Bronchial epithelial cell (primary cell): Measurements from ENCODE around the gene NFE2L2. TPM values are rescaled to one million over a fixed set of nuclear protein-coding genes. Genes with fewer than 3 reads are reported as not detected.
"Not testable (repeated sequence)": the region's sequence is repeated elsewhere in the genome, so short reads cannot be mapped to it uniquely, and the experiment has no call there.

Source experiments
- DNase-seq: peaks from one replicate; pipeline ENCODE4 v3.0.0-alpha.2; 2010; ENCODE audit warnings: low read depth
- FAIRE-seq: peaks from 2 replicates; lab custom pipeline; 2011; peaks lifted over from hg19 to GRCh38; lab: Jason Lieb, UNC
- H3K27me3 ChIP-seq: 2 replicates; pipeline ENCODE4 v1.5.1; 2011; ENCODE audit warnings: low read length; ENCODE audit not compliant: control insufficient read depth, insufficient read depth
- H3K36me3 ChIP-seq: 2 replicates; pipeline ENCODE4 v1.5.1; 2011; ENCODE audit warnings: low read length; ENCODE audit not compliant: control insufficient read depth, insufficient read depth
- H3K4me3 ChIP-seq: 2 replicates; pipeline ENCODE4 v1.5.1; 2011; ENCODE audit warnings: mild to moderate bottlenecking, low read depth, low read length, control low read depth
- total RNA-seq: library from RNA; depleted of rRNA; stranded (reverse); fragments of >200 nt; gene quantifications from 2 replicates; pipeline ENCODE4 v1.2.1, GENCODE V29; 2014
- TF ChIP-seq, protein P1 (sequence below): IDR thresholded peaks from 2 replicates; pipeline ENCODE4 v1.5.1; 2011; ENCODE audit warnings: mild to moderate bottlenecking, moderate library complexity, low read length, control low read depth, inconsistent platforms; ENCODE audit not compliant: insufficient read depth, severe bottlenecking

The NFE2L2 gene
- total RNA-seq, 1 donor from 2014 or later = 64.5 TPM

DNA sequence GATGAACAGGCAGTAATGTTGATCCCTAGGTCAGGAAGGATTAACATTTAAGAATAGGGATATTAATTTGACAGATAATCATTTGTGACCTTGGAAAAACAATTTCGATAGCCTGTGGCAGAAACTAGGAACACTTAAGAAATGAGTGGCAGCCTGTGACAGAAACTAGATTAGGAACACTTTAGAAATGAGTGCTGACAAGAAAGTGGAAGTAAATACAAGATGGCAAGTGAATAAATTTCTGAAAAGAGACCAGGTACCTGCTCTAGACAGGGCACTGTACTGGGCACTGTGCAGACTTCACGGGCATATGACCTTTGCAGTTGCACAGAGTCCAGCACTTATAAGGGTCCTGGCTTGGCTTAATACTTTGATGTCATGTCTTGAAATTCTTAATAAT, 57.4 kb downstream of the NFE2L2 start:
- Histone ChIP-seq H3K36me3 (no peaks in the 10 kb centered on the region), H3K4me3 (no peak overlapping the region), H3K27me3 (no peaks in the 10 kb centered on the region)
- DNase-seq (no peak), FAIRE-seq (no peak)
- TF ChIP-seq, protein P1, sequence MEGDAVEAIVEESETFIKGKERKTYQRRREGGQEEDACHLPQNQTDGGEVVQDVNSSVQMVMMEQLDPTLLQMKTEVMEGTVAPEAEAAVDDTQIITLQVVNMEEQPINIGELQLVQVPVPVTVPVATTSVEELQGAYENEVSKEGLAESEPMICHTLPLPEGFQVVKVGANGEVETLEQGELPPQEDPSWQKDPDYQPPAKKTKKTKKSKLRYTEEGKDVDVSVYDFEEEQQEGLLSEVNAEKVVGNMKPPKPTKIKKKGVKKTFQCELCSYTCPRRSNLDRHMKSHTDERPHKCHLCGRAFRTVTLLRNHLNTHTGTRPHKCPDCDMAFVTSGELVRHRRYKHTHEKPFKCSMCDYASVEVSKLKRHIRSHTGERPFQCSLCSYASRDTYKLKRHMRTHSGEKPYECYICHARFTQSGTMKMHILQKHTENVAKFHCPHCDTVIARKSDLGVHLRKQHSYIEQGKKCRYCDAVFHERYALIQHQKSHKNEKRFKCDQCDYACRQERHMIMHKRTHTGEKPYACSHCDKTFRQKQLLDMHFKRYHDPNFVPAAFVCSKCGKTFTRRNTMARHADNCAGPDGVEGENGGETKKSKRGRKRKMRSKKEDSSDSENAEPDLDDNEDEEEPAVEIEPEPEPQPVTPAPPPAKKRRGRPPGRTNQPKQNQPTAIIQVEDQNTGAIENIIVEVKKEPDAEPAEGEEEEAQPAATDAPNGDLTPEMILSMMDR = no peak

DNA sequence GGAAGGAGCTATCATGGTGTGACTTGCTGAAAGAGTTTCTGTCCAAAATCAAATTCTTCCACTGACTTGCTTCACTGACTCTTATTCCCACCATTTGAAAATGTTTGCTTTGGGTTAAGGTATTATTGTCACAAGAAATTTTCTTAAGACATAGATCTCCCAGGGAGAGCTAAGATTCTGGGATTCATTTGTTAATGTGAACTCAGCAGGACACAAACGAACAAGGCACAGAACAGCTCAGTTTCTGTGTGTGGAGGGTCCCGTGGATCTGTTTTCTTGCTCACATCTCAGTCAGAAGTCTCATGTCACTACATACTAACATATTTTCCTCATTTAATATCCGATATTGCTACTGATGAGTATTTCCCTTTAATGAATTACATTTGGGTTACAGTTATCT, 60.1 kb downstream of the NFE2L2 start:
- TF ChIP-seq, protein P1 = no peak
- Histone ChIP-seq H3K27me3 (no peaks in the 10 kb centered on the region), H3K4me3 (no peak overlapping the region), H3K36me3 (no peaks in the 10 kb centered on the region)
- DNase-seq (no peak), FAIRE-seq (no peak)

- no peaks in the 10 kb centered on the region for H3K36me3 ChIP-seq
- H3K27me3 ChIP-seq = no peaks in the 10 kb centered on the region
- TF ChIP-seq, protein P1 = no peak
- FAIRE-seq (no peak), DNase-seq (no peak)
- no peak overlapping the region for H3K4me3 ChIP-seq
Observed at GRCh38 chr2:177201919-177202346, 62.6 kb downstream of the NFE2L2 start.

DNA sequence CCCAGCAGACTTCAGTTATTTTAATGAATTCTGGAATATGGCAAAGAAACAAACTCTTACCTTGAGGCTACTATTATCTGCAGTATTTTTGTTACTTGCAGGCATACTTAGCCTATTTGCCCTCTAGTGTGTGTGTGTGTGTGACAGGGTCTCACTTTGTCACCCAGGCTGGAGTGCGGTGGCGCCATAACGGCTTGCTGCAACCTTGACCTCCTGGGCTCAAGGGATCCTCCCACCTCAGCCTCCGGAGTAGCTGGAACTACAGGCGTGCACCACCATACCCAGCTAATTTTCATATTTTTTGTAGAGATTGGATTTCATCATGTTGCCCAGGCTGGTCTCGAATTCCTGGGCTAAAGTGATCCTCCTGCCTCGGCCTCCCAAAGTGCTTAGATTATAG, 64.1 kb downstream of the NFE2L2 start:
- FAIRE-seq, DNase-seq, H3K27me3 ChIP-seq, H3K36me3 ChIP-seq, H3K4me3 ChIP-seq: not testable (repeated sequence)

- FAIRE-seq = no peak
- H3K4me3 ChIP-seq = no peak overlapping the region
- no peaks in the 10 kb centered on the region for H3K36me3 ChIP-seq
- no peaks in the 10 kb centered on the region for H3K27me3 ChIP-seq
- no peak for DNase-seq
- TF ChIP-seq, protein P1 = no peak
Observed at GRCh38 chr2:177195194-177195593, 69.3 kb downstream of the NFE2L2 start.

DNA sequence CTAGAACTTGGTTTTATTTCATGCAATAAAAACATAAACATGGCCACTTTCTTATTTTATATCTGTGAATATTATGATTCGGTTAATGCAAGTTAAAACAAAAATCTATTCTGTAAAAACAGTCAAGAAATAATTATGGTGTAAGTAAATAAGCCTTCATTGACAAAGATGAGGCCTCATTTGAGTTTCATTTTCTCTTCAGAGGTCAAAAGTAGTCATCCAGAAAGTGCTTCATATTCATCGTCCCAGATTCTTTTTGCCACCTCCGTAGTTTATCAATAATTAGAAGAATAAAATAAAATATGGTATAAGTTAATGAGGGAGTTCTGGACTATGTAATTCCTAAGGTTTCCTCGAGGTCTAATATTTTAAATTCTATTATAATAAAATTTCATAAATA, 71.3 kb downstream of the NFE2L2 start:
- FAIRE-seq (no peak), DNase-seq (no peak)
- H3K36me3 ChIP-seq = no peaks in the 10 kb centered on the region
- H3K27me3 ChIP-seq = no peaks in the 10 kb centered on the region
- TF ChIP-seq, protein P1 = no peak
- H3K4me3 ChIP-seq = no peak overlapping the region
